IMR-90 (cell line): ENCODE data around the gene PLD3. TPM values are rescaled to one million over a fixed set of nuclear protein-coding genes. Genes with fewer than 3 reads are reported as not detected.

ENCODE experiments used
- ATAC-seq: fragments of 200-7000 bp; cut with Tn5 transposase; 2 replicates; pipeline ENCODE4 v1.9.1; 2020; ENCODE audit warnings: low read depth, mild to moderate bottlenecking, moderate library complexity
- BruUV-seq: library from RNA; stranded (reverse); fragments of 400-500 nt; replicated peaks from 2 replicates; lab custom pipeline; 2021; lab: Mats Ljungman, UMichigan
- CTCF ChIA-PET: fragments of 300-600 bp; formaldehyde crosslinking; extraction: SDS; loops from one replicate; lab custom pipeline; 2021; ENCODE audit warnings: antibody characterized with exemption; lab: Yijun Ruan, JAX
- POLR2A ChIA-PET: fragments of 300-600 bp; sonication (Branson Sonifier 250); formaldehyde crosslinking; loops from one replicate; lab custom pipeline; 2022; ENCODE audit warnings: antibody characterized with exemption; ENCODE audit not compliant: unreplicated experiment; lab: Charles Lee
- DNase-seq: peaks from one replicate; pipeline ENCODE4 v3.0.0; 2013
- H2AFZ ChIP-seq: replicated peaks from 2 replicates; pipeline ENCODE3; 2013; ENCODE audit warnings: low read length, mild to moderate bottlenecking; ENCODE audit not compliant: poor library complexity
- H2AK5ac ChIP-seq: 2 replicates; pipeline ENCODE4 v1.6.1; 2013; ENCODE audit warnings: low read depth, low read length, inconsistent platforms
- H2AK9ac ChIP-seq: replicated peaks from 2 replicates; pipeline ENCODE3; 2013; ENCODE audit warnings: mild to moderate bottlenecking, low read depth, low read length, moderate library complexity; ENCODE audit not compliant: poor library complexity
- H2BK120ac ChIP-seq: 2 replicates; pipeline ENCODE4 v1.6.1; 2013; ENCODE audit warnings: low read depth, low read length, inconsistent platforms
- H2BK15ac ChIP-seq: 3 replicates; pipeline ENCODE4 v1.6.1; 2013; ENCODE audit warnings: low read depth, low read length, inconsistent platforms
- H2BK20ac ChIP-seq: 2 replicates; pipeline ENCODE4 v1.6.1; 2013; ENCODE audit warnings: low read depth, mild to moderate bottlenecking, inconsistent platforms, low read length, moderate library complexity
- H2BK5ac ChIP-seq: 2 replicates; pipeline ENCODE4 v1.6.1; 2013; ENCODE audit warnings: mild to moderate bottlenecking, low read depth, low read length, inconsistent platforms; ENCODE audit not compliant: poor library complexity, severe bottlenecking
- H3K14ac ChIP-seq: replicated peaks from 2 replicates; pipeline ENCODE4 v1.6.1; 2013; ENCODE audit warnings: low read depth, low read length, inconsistent platforms
- H3K18ac ChIP-seq: 2 replicates; pipeline ENCODE4 v1.6.1; 2013; ENCODE audit warnings: low read depth, low read length, control low read depth
- H3K23ac ChIP-seq: 2 replicates; pipeline ENCODE4 v1.6.1; 2013; ENCODE audit warnings: low read depth, low read length, inconsistent platforms
- H3K27ac ChIP-seq: 2 replicates; pipeline ENCODE4 v1.5.1; 2013; ENCODE audit warnings: mild to moderate bottlenecking, control low read depth, low read length; ENCODE audit not compliant: insufficient read depth
- H3K27me3 ChIP-seq: 2 replicates; pipeline ENCODE4 v1.6.1; 2013; ENCODE audit warnings: low read length; ENCODE audit not compliant: control insufficient read depth, insufficient read depth
- H3K36me3 ChIP-seq: 2 replicates; pipeline ENCODE4 v1.6.1; 2013; ENCODE audit warnings: low read length, mixed read lengths; ENCODE audit not compliant: control insufficient read depth, insufficient read depth
- H3K4ac ChIP-seq: 2 replicates; pipeline ENCODE4 v1.6.1; 2013; ENCODE audit warnings: low read depth, low read length, inconsistent platforms
- H3K4me1 ChIP-seq: 2 replicates; pipeline ENCODE4 v1.6.1; 2013; ENCODE audit warnings: low read length, mixed read lengths; ENCODE audit not compliant: control insufficient read depth, insufficient read depth
- H3K4me2 ChIP-seq: 2 replicates; pipeline ENCODE4 v1.6.1; 2013; ENCODE audit warnings: low read depth, mild to moderate bottlenecking, control low read depth, low read length, moderate library complexity
- H3K4me3 ChIP-seq: 2 replicates; pipeline ENCODE4 v1.5.1; 2013; ENCODE audit warnings: low read depth, mild to moderate bottlenecking, control low read depth, low read length, moderate library complexity; ENCODE audit not compliant: insufficient read depth
- H3K56ac ChIP-seq: 2 replicates; pipeline ENCODE4 v1.6.1; 2013; ENCODE audit warnings: low read length, inconsistent platforms; ENCODE audit not compliant: insufficient read depth; ENCODE audit errors: extremely low read depth
- H3K79me1 ChIP-seq, 2 experiments: 2 replicates each; pipeline ENCODE4 v1.6.1; 2013; ENCODE audit warnings: low read length in 2 of 2, inconsistent platforms in 1 of 2, low read depth in 1 of 2
- H3K9ac ChIP-seq: 2 replicates; pipeline ENCODE4 v1.6.1; 2013; ENCODE audit warnings: low read depth, low read length, control low read depth
- H3K9me1 ChIP-seq: 2 replicates; pipeline ENCODE4 v1.6.1; 2013; ENCODE audit warnings: low read length, inconsistent platforms; ENCODE audit not compliant: insufficient read depth
- H3K9me3 ChIP-seq: 2 replicates; pipeline ENCODE4 v1.6.1; 2013; ENCODE audit warnings: low read length; ENCODE audit not compliant: control insufficient read depth, insufficient read depth
- H4K20me1 ChIP-seq: 2 replicates; pipeline ENCODE4 v1.6.1; 2013; ENCODE audit warnings: low read length, inconsistent platforms; ENCODE audit not compliant: insufficient read depth
- H4K5ac ChIP-seq: 2 replicates; pipeline ENCODE4 v1.6.1; 2013; ENCODE audit warnings: mild to moderate bottlenecking, low read depth, low read length, control low read depth
- H4K8ac ChIP-seq, 2 experiments: 2 replicates each; pipeline ENCODE4 v1.6.1; 2013; ENCODE audit warnings: low read depth in 2 of 2, low read length in 2 of 2, control low read depth in 1 of 2, inconsistent platforms in 1 of 2
- H4K91ac ChIP-seq: 2 replicates; pipeline ENCODE4 v1.6.1; 2013; ENCODE audit warnings: low read depth, low read length, inconsistent platforms; ENCODE audit not compliant: insufficient read depth
- WGBS, 2 experiments: methylation state at CpG; one replicate each; pipeline versions ENCODE4 v1.1.5 to v1.1.7; 2013; ENCODE audit warnings: missing lambda C conversion rate in 2 of 2; ENCODE audit not compliant: insufficient read length in 1 of 2; ENCODE audit errors: extremely low coverage in 2 of 2; 5-methylcytosine and 5-hydroxymethylcytosine counted together
- dilution Hi-C: fragments of 300-500 bp; cut with HindIII; formaldehyde crosslinking; loops from one replicate; pipeline ENCODE4 v1.14.3; 2018; ENCODE audit warnings: low sequenced_read_pairs; ENCODE audit not compliant: unreplicated experiment
- in situ Hi-C: fragments of 300-500 bp; cut with MboI; formaldehyde crosslinking; loops from 3 replicates; pipeline ENCODE4 v1.14.3; 2019; ENCODE audit warnings: low sequenced_read_pairs, inconsistent platforms, mixed read lengths
- intact Hi-C: fragments of 100-400 bp; cut with micrococcal nuclease; formaldehyde crosslinking; loops from 2 replicates; pipeline ENCODE4 v1.10.0; 2022
- polyA plus RNA-seq, 3 experiments: library from polyadenylated mRNA; depleted of rRNA; stranded (reverse); fragments of >200 nt; gene quantifications; 2 replicates each; pipeline ENCODE4 v1.2.3, GENCODE V29; 2012; ENCODE audit warnings: low replicate concordance in 1 of 3
- total RNA-seq: library from RNA; depleted of rRNA; stranded (reverse); fragments of >200 nt; gene quantifications from 2 replicates; pipeline ENCODE4 v1.2.3, GENCODE V29; 2012
- TF ChIP-seq, protein P1 (sequence below): fragments of 150-350 bp; IDR thresholded peaks from 2 replicates; pipeline ENCODE4 v1.6.1; 2017; ENCODE audit warnings: mild to moderate bottlenecking, antibody characterized with exemption, low read length, low read depth
- TF ChIP-seq, protein P2 (sequence below): fragments of 150-350 bp; IDR thresholded peaks from 2 replicates; pipeline ENCODE4 v1.6.1; 2016; ENCODE audit warnings: low read depth, mild to moderate bottlenecking, low read length, moderate library complexity, borderline replicate concordance

Gene PLD3
- total and polyA plus RNA-seq, 2 of the 4 experiments (the other 2 are of a cell fraction): 117 to 665 TPM

GRCh38 chr19:40414542-40415535 is 66.3 kb downstream of the PLD3 start:
- Histone ChIP-seq H3K56ac (no peak overlapping the region), H3K4me2 (no peak overlapping the region), H3K4ac (no peak overlapping the region), H3K23ac (no peak overlapping the region), H2BK120ac (no peak overlapping the region), H3K9me1 (peaks cover 9% of the 10 kb centered on the region), H3K27me3 (no peaks in the 10 kb centered on the region), H4K5ac (no peak overlapping the region), H4K20me1 (no peaks in the 10 kb centered on the region), H3K27ac (no peak overlapping the region), H3K14ac (no peak overlapping the region), H2AK5ac (no peak overlapping the region), H2AFZ (no peak overlapping the region), H2BK5ac (no peak overlapping the region), H4K8ac (no peak overlapping the region), H2BK15ac (no peak overlapping the region), H2BK20ac (no peak overlapping the region), H2AK9ac (no peak overlapping the region), H3K18ac (no peak overlapping the region), H3K9me3 (no peaks in the 10 kb centered on the region), H4K91ac (no peak overlapping the region), H3K4me1 (peaks cover 7% of the 10 kb centered on the region), H3K9ac (no peak overlapping the region), H3K36me3 (no peaks in the 10 kb centered on the region), H3K4me3 (no peak overlapping the region), H3K79me1 (no peaks in the 10 kb centered on the region)
- ChIA-PET POLR2A (no interaction called here), CTCF (no interaction called here)
- no TSS peak for BruUV-seq
- intact Hi-C loops (no loop called here), dilution Hi-C loops (no loop called here), in situ Hi-C loops (no loop called here)
- TF ChIP-seq, protein P1, sequence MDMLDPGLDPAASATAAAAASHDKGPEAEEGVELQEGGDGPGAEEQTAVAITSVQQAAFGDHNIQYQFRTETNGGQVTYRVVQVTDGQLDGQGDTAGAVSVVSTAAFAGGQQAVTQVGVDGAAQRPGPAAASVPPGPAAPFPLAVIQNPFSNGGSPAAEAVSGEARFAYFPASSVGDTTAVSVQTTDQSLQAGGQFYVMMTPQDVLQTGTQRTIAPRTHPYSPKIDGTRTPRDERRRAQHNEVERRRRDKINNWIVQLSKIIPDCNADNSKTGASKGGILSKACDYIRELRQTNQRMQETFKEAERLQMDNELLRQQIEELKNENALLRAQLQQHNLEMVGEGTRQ: no peak
- TF ChIP-seq, protein P2, sequence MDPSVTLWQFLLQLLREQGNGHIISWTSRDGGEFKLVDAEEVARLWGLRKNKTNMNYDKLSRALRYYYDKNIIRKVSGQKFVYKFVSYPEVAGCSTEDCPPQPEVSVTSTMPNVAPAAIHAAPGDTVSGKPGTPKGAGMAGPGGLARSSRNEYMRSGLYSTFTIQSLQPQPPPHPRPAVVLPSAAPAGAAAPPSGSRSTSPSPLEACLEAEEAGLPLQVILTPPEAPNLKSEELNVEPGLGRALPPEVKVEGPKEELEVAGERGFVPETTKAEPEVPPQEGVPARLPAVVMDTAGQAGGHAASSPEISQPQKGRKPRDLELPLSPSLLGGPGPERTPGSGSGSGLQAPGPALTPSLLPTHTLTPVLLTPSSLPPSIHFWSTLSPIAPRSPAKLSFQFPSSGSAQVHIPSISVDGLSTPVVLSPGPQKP: no peak
- WGBS, 2 experiments: 93% methylated on average over 8 of the region's 21 CpGs; no CpG with 5 or more reads in 1 of the 2 experiments
- no peak for DNase-seq
- no peak for ATAC-seq
